ENCODE data around the gene NCAM2.

DNA sequence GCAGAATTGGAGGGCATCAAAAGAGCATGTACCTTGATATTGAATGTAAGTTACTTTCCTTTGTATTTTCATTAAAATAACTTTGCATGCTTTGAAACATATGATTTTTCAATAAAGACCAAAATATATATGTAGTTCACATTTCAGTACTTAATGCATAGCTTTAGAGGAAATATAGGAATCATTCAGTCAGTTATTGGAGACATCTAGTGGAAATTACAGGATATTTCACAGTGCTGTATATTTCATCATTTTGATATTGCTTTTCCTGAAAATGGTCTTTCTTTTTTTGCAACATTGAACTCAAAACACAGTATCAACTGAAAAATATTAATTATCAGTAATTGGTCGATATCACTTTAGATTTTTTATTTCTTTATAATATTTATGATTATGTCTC, 375.8 kb downstream of the NCAM2 start:
- TF ChIP-seq, protein P1, sequence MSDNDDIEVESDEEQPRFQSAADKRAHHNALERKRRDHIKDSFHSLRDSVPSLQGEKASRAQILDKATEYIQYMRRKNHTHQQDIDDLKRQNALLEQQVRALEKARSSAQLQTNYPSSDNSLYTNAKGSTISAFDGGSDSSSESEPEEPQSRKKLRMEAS (IDR thresholded peaks at IDR 0.05; ENCODE audit: insufficient read depth, insufficient read length) = no peak
- TF ChIP-seq, protein P2, sequence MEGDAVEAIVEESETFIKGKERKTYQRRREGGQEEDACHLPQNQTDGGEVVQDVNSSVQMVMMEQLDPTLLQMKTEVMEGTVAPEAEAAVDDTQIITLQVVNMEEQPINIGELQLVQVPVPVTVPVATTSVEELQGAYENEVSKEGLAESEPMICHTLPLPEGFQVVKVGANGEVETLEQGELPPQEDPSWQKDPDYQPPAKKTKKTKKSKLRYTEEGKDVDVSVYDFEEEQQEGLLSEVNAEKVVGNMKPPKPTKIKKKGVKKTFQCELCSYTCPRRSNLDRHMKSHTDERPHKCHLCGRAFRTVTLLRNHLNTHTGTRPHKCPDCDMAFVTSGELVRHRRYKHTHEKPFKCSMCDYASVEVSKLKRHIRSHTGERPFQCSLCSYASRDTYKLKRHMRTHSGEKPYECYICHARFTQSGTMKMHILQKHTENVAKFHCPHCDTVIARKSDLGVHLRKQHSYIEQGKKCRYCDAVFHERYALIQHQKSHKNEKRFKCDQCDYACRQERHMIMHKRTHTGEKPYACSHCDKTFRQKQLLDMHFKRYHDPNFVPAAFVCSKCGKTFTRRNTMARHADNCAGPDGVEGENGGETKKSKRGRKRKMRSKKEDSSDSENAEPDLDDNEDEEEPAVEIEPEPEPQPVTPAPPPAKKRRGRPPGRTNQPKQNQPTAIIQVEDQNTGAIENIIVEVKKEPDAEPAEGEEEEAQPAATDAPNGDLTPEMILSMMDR (IDR thresholded peaks at IDR 0.05; ENCODE audit: extremely low read depth in 1 of 2, insufficient read depth in 1 of 2, low read depth in 1 of 2, low read length in 2 of 2) = no peak
- no peak for TF ChIP-seq POLR2AphosphoS5 (IDR thresholded peaks at IDR 0.05; ENCODE audit: insufficient read depth, low read depth, low read length)
- TF ChIP-seq EZH2 (IDR thresholded peaks at IDR 0.05; ENCODE audit: borderline replicate concordance, low read depth, low read length, severe bottlenecking) = no peak
- TF ChIP-seq GATA2 (IDR thresholded peaks at IDR 0.05; ENCODE audit: insufficient read depth, insufficient read length, low read depth, low read length) = no peak
- no peak for TF ChIP-seq POLR2A (IDR thresholded peaks at IDR 0.05; ENCODE audit: low read depth, low read length)
